IPS DF 19.7 (cell line): ENCODE results near the gene PKD2L2.
"Not testable (repeated sequence)": the region's sequence is repeated elsewhere in the genome, so short reads cannot be mapped to it uniquely, and the experiment has no call there.

Experiments used
- DNase-seq: peaks from one replicate; pipeline ENCODE4 v3.0.0-alpha.2; 2013; ENCODE audit warnings: low read depth, low spot score

PKD2L2 gene

GRCh38 chr5:137888863-137889759, at the start of gene PKD2L2:
Gene PKD2L2 (plus strand): TSS chr5:137889457. CDS start chr5:137889492, 35 bp downstream.
- DNase-seq: peak; percentile 65

- DNase-seq: no peak
Measured at GRCh38 chr5:137842296-137842695, 47.0 kb upstream of the PKD2L2 start.

- no peak for DNase-seq
Measured at GRCh38 chr5:137843676-137844299, 45.5 kb upstream of the PKD2L2 start.

GRCh38 chr5:137845472-137845871, 43.8 kb upstream of the PKD2L2 start:
- no peak for DNase-seq

- no peak for DNase-seq
Measured at GRCh38 chr5:137847687-137848086, 41.6 kb upstream of the PKD2L2 start.

- DNase-seq: not testable (repeated sequence)
Measured at GRCh38 chr5:137853165-137853564, 36.1 kb upstream of the PKD2L2 start.

- no peak for DNase-seq
Measured at GRCh38 chr5:137856201-137856600, 33.1 kb upstream of the PKD2L2 start.

- no peak for DNase-seq
Measured at GRCh38 chr5:137856916-137857862, 32.1 kb upstream of the PKD2L2 start.

GRCh38 chr5:137858223-137858916, 30.9 kb upstream of the PKD2L2 start:
- no peak for DNase-seq

GRCh38 chr5:137858954-137859353, 30.3 kb upstream of the PKD2L2 start:
- no peak for DNase-seq

GRCh38 chr5:137862251-137862650, 27.0 kb upstream of the PKD2L2 start:
- DNase-seq: no peak

GRCh38 chr5:137863653-137864052, 25.6 kb upstream of the PKD2L2 start:
- not testable (repeated sequence) for DNase-seq

- no peak for DNase-seq
Measured at GRCh38 chr5:137866541-137867388, 22.5 kb upstream of the PKD2L2 start.

- DNase-seq: no peak
Measured at GRCh38 chr5:137867664-137868063, 21.6 kb upstream of the PKD2L2 start, which contains the start of gene MYOT. Gene MYOT (plus strand): TSS chr5:137867860. CDS start chr5:137870652, 2,792 bp downstream.

GRCh38 chr5:137870647-137871339, 18.5 kb upstream of the PKD2L2 start:
- DNase-seq: no peak

- no peak for DNase-seq
Measured at GRCh38 chr5:137871571-137871970, 17.7 kb upstream of the PKD2L2 start.

GRCh38 chr5:137872466-137872865, 16.8 kb upstream of the PKD2L2 start:
- DNase-seq: no peak

- no peak for DNase-seq
Measured at GRCh38 chr5:137876101-137876500, 13.2 kb upstream of the PKD2L2 start.

GRCh38 chr5:137880313-137880712, 8.9 kb upstream of the PKD2L2 start:
- no peak for DNase-seq

GRCh38 chr5:137887831-137888230, 1.4 kb upstream of the PKD2L2 start:
- no peak for DNase-seq
